GM20000 (cell line): ENCODE measurements around the gene LRRC72.

Experiments
- DNase-seq: peaks from one replicate; pipeline ENCODE4 v3.0.0; 2012; ENCODE audit warnings: low spot score
- TF ChIP-seq, protein P1 (sequence below): IDR thresholded peaks from 2 replicates; pipeline ENCODE4 v1.5.1; 2012; ENCODE audit warnings: mild to moderate bottlenecking, control low read depth; ENCODE audit errors: extremely low read depth, missing control alignments

The LRRC72 gene

DNA sequence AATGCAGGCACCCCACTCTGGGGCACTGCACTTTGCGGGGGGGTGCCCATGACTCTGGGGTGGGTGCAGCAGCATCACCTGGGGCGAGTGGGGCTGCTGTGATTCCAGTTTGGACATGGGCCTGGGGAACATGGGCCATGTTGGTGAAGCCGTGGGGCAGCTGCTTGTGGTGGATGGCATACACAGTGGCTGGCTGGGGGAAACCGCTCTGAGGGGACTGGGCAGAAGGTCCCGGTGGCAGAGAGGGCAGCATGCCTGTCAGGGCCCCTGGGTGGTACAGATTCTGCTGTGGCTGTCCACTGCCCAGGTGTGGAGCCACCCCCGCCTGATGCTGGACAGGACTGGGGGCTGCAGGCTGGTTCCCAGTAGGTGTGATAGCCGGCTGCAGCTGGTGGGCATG, 57.2 kb downstream of the LRRC72 start:
- DNase-seq = no peak
- TF ChIP-seq, protein P1, sequence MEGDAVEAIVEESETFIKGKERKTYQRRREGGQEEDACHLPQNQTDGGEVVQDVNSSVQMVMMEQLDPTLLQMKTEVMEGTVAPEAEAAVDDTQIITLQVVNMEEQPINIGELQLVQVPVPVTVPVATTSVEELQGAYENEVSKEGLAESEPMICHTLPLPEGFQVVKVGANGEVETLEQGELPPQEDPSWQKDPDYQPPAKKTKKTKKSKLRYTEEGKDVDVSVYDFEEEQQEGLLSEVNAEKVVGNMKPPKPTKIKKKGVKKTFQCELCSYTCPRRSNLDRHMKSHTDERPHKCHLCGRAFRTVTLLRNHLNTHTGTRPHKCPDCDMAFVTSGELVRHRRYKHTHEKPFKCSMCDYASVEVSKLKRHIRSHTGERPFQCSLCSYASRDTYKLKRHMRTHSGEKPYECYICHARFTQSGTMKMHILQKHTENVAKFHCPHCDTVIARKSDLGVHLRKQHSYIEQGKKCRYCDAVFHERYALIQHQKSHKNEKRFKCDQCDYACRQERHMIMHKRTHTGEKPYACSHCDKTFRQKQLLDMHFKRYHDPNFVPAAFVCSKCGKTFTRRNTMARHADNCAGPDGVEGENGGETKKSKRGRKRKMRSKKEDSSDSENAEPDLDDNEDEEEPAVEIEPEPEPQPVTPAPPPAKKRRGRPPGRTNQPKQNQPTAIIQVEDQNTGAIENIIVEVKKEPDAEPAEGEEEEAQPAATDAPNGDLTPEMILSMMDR = no peak

DNA sequence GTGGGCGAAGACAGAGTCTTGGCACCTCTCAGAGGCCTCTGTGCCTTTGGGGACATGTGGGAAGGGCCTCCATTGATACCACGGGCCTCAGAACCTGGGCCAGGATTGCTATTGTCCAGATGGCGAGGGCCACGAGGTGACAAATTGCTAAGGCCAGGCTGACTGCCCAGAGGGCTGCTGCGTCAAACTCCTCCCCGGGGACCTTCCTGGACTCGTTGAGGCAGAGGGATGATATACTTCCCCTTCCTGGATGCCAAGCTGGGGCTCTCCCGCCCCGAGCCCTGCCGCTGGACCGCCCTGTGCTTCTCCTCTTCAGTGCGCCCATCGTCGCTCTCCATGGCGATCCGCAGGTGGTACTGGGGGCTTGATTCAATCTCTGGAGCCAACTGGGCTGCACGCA, 58.9 kb downstream of the LRRC72 start:
- TF ChIP-seq, protein P1 = no peak
- DNase-seq = no peak

DNA sequence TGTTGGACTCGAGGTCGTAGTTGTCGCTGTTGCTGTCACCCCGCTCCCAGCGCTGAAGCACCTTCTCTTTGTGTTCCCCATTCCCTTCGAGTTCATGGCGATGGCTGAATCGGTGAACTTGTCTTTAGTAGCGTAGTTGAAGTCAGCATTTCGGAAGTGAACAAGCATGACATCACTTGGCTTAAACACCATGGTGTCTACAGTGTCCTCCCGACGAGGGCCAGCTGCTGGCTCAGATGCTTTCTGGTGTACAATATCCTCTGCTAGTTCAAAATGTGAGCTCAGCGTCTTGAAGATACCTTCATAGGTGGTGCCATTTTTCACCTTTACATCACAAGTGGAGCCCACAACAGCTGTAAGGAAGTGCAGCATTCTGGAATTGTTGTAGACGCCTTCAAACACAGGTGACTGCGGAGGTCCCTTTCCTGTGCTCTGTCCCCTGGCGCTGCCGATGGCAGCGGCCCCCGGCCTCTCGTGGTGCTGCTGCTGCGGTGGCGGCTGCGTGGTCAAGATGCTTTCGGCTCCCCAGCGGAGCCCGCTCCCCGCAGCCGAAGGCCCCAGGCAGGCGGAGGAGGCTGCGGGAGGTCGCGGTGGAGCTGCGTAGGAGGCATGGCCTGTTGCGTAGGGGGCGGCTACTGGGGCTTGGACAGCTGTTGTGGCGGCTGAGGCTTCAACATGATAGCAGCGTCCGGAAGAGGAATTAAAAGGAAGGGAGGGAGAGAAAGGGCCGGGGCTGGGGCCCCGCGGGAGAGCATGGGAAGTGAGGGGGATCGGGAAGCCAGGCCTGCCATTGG, 59.7 kb downstream of the LRRC72 start:
- no peak for DNase-seq
- TF ChIP-seq, protein P1 = no peak

DNA sequence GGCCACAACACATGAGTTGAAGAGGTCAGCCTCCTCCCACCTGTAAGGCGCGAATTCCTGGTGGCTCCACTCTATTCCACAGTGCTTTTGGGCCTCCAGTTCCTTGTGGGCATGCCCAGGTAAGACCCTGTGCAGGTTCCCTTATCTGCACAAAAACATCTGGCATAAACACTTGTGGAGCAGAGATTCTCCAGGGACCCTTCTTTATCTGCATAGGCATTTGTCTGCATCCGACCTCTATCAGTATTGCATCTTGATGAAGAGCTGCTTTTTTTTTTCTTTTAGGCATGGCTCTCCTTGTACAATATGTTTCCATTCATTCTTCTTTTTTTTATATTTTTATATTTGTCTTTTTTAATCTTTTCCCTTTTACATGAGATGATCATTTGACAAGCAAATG, 60.5 kb downstream of the LRRC72 start:
- TF ChIP-seq, protein P1 = no peak
- DNase-seq = no peak

DNA sequence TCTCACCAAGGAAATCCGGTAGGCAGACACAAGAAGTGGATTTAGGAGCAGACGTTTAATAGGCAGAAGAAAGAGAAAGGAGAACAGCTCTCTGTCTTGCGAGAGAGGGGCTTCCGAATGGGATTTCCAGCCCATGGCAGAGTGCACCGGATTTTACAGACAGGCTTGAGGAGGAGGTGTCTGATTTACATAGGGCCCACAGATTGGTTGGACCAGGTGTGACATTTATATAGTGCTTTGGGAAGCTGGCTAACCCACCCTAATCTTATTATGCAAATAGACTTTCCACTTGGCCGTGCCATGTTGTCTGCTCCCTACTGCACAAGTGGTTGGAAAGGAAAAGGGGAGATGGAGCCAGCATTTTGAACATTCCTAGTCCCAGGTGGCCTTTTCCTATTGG, 61.2 kb downstream of the LRRC72 start:
- TF ChIP-seq, protein P1 = no peak
- DNase-seq = no peak

DNA sequence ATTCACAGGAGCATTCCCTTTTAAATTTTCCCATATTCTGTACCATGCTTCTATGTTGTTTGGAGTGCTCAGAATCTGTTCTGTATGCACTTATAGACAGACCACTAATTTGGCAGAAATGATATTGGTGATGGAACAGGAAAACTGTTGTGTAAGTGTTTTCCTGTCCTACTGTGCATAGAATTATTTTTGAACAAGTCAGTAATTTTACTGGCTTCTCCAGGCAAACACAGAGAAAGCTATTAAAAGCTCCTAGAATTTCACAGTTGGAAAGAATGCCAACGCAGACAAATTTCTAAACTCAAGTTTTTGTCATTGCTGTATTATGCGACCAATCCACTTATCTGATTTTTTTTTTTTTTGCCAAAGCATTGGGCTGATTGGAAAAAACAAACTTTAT, 63.3 kb downstream of the LRRC72 start:
- TF ChIP-seq, protein P1 = no peak
- no peak for DNase-seq

DNA sequence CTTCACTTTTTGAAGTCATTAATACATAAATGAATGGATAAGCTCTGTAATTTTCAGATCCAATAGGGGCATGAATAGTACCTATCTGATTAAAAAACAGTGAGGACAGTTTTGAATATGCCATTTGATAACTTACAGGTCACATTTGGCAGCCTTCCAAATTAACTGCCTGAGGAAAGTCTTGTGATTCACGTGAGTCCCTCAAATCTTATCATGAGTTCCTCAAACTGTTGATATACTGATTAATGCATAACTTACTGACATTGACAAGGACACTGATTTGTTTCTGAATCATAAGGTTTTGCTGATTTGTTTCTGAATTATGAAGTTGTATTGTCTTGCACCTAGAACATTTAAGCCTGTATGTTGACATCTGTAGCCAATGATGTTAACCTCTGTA, 63.8 kb downstream of the LRRC72 start:
- no peak for DNase-seq
- TF ChIP-seq, protein P1 = no peak
